ENCODE measurements around the gene SERPINB2.
"Not testable (repeated sequence)": the region's sequence is repeated elsewhere in the genome, so short reads cannot be mapped to it uniquely, and the experiment has no call there.

SERPINB2 gene

DNA sequence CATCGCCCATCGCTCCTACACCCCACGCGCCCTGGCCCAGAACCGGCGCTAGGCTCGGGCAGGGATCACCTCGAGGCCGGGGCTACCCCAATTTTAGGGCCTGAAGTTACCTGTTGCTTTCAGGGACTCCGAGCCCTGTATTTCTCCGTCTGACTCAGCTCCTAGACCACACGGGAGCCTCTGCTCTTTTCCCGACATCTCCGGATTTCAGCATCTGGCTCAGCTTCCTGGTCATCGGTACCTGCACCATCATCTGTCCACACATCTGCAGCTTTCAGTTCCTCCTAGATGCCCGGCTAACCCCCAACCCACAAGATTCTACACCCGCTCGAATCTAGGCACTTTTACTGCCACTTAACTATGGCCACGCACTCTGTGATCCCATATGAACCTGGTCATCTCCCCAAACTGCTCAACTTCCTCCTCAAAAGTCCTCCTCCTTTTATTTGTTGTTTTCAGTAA, 49.5 kb downstream of the SERPINB2 start:
- no peak for DNase-seq (ENCODE audit: low read depth)

DNA sequence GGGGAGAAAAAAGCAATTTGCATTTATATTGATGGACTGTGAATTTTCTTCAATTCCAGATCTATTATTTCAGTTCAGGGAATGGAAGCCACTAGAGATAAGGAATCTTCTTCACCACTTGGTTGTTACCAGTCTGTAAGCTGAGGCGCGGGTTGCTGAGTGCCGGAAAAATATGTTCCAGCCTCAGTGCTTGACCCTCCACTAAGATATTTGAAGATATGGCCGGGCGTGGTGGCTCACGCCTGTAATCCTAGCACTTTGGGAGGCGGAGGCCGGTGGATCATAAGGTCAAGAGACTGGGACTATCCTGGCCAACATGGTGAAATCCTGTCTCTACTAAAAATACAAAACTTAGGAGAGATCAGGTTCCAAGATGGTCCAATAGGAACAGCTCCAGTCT, 52.5 kb downstream of the SERPINB2 start:
- DNase-seq (ENCODE audit: low read depth), result no peak

DNA sequence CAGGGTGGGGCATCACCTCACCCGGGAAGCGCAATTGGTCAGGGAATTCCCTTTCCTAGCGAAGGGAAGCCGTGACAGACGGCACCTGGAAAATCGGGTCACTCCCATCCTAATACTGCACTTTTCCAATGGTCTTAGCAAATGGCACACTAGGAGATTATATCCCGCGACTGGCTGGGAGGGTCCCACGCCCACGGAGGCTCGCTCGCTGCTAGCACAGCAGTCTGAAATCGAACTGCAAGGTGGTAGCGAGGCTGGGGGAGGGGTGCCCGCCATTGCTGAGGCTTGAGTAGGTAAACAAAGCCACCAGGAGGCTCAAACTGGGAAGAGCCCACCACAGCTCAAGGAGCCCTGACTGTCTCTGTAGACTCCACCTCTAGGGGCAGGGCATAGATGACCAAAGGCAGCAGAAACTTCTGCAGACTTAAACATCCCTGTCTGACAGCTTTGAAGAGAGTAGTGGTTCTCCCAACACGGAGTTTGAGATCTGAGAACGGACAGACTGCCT, 53.1 kb downstream of the SERPINB2 start:
- not testable (repeated sequence) for DNase-seq (ENCODE audit: low read depth)

DNA sequence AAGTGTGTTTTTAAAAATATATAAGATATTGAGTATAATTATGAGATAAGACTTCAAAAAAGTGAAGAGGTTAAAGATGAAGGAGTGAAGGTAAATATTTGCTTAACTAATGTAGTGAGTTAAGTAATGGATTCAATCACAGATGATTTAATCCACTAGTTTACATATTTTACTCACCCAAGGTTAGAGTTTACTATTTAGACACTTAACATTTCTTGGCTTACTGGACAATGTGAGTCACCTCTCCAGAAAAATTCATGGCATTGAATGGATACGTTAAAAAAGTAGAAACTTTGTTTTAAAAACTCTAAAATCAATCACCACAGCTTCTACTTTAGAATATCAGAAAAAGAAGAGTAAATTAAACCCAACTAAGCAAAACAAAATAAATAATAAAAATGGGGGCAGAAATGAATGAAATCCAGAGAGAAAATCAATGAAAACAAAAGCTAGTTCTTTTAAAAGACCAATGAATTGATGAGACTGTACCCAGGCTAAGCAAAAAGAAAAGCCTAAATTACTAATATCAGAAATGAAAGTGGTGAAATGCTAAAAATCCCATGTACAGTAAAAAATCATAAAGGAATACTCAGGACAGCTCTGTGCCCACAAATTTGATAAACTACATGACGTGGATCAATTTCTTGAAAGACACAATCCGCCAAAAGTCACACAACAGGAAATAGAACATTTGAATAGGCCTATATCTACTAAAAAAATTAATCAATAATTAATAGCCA, 59.7 kb downstream of the SERPINB2 start:
- no peak for DNase-seq (ENCODE audit: low read depth)

DNA sequence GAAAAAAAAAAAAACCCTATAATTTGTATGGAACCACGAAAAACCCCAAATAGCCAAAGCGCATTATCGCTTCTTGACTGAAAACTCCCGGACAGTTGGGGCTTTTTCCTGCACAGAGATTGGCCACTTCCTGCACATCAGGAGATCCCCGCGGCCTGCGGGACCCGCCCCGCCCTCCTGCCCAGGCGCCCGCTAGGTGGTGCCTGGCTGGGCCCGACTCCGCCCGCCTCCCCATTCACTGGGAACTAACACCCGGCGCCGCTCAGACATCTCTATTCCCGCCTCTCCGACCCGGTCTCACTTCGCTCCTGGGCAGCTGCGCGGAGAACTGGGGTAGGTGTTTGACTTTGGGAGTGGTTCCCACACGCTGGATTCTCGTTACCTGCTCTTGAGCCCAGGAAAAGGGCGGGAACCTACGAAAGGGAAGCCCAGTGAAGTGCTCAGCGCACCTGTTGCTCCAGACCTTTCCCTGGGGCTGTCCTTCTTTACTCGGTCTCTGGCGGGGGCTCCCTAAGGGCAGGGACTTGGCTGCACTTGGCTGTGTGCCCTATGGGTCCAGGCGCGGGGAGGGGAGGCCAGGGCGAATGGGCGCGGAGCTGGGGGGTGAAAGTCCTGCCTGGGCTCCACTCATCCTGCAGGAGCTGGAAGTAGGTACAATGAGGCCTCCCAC, 61.7 kb downstream of the SERPINB2 start, which contains the start of gene HMSD:
HMSD (plus strand) TSS at position 234 of the 670 bp plus-strand sequence. CDS start 4,155 bp downstream, outside the sequence.
- no peak for DNase-seq (ENCODE audit: low read depth)

DNA sequence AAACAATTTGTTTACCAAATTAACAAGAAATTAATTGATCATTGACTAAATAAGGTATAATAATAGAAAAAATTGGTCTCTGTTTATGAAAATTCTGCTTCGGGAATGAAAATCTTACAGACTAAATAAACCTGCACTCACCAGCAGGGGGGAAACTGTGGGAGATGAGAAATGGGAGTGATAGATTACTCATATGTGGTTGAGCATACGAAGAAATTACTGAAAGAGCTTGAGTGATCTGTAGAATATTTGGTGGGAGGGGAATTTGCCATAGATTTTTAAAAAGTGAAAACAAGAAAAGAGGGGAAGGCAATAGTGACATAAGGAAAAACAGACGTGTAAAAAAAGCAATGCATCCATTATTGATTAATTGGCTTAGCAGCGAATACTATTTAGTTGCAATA, 63.8 kb downstream of the SERPINB2 start:
- DNase-seq (ENCODE audit: low read depth), result no peak

All from stimulated activated CD8-positive, alpha-beta memory T cell treated with anti-CD3 and anti-CD28 coated beads, Interleukin-12 subunit alpha, Interleukin-12 subunit beta, amount 100 ng/mL, for 1 hour (primary cell).